OCI-LY1 (cell line): ENCODE data around the gene RBKS.

Source experiments
- H2AFZ ChIP-seq: fragments of 200-600 bp; sonication (generic), shearing (Covaris generic); 2 replicates; pipeline ENCODE4 v1.6.0; 2014; ENCODE audit warnings: antibody characterized with exemption, mild to moderate bottlenecking, low read length
- H3F3A ChIP-seq: fragments of 200-600 bp; sonication (generic), shearing (Covaris generic); 2 replicates; pipeline ENCODE4 v1.6.0; 2014; ENCODE audit warnings: mild to moderate bottlenecking, antibody characterized with exemption, low read length, moderate library complexity; ENCODE audit not compliant: insufficient read depth
- H3K27ac ChIP-seq: fragments of 200-600 bp; sonication (generic); 2 replicates; pipeline ENCODE4 v1.5.1; 2014; ENCODE audit warnings: low read length, mixed run types, mild to moderate bottlenecking, low read depth; ENCODE audit not compliant: poor library complexity, severe bottlenecking
- H3K27me3 ChIP-seq: fragments of 200-600 bp; sonication (generic); 2 replicates; pipeline ENCODE4 v1.6.0; 2014; ENCODE audit warnings: antibody characterized with exemption, mild to moderate bottlenecking, low read length, moderate library complexity; ENCODE audit not compliant: insufficient read depth
- H3K36me3 ChIP-seq: fragments of 200-600 bp; sonication (generic); 2 replicates; pipeline ENCODE4 v1.6.1; 2014; ENCODE audit warnings: mild to moderate bottlenecking, antibody characterized with exemption, low read length, moderate library complexity, mixed read lengths; ENCODE audit not compliant: insufficient read depth
- H3K4me1 ChIP-seq: fragments of 200-600 bp; sonication (generic); 2 replicates; pipeline ENCODE4 v1.5.1; 2014; ENCODE audit warnings: mild to moderate bottlenecking, low read length, moderate library complexity; ENCODE audit not compliant: insufficient read depth, severe bottlenecking
- H3K4me2 ChIP-seq: fragments of 200-600 bp; sonication (generic), shearing (Covaris generic); 2 replicates; pipeline ENCODE4 v1.6.1; 2014; ENCODE audit warnings: low read length
- H3K4me3 ChIP-seq: fragments of 200-600 bp; sonication (generic); 2 replicates; pipeline ENCODE4 v1.5.1; 2014; ENCODE audit warnings: low read length, low read depth, mild to moderate bottlenecking, mixed read lengths; ENCODE audit not compliant: poor library complexity, severe bottlenecking
- H3K79me2 ChIP-seq: fragments of 200-600 bp; shearing (Covaris generic); 2 replicates; pipeline ENCODE4 v1.6.1; 2016; ENCODE audit warnings: mixed run types, low read length, mixed read lengths; ENCODE audit not compliant: insufficient read depth
- H3K9ac ChIP-seq: fragments of 200-600 bp; sonication (generic), shearing (Covaris generic); 2 replicates; pipeline ENCODE4 v1.6.1; 2014; ENCODE audit warnings: mild to moderate bottlenecking, low read length, mixed read lengths
- H3K9me2 ChIP-seq: fragments of 200-600 bp; sonication (generic), shearing (Covaris generic); 2 replicates; pipeline ENCODE4 v1.6.1; 2014; ENCODE audit warnings: low read depth, mild to moderate bottlenecking, low read length, mixed read lengths
- H3K9me3 ChIP-seq: fragments of 200-600 bp; shearing (Covaris generic); 2 replicates; pipeline ENCODE4 v1.6.1; 2014; ENCODE audit warnings: low read length, mixed read lengths
- H4K20me1 ChIP-seq: fragments of 200-600 bp; sonication (generic), shearing (Covaris generic); 2 replicates; pipeline ENCODE4 v1.6.0; 2016; ENCODE audit warnings: mild to moderate bottlenecking, low read length; ENCODE audit not compliant: insufficient read depth
- EZH2 ChIP-seq: fragments of 200-600 bp; sonication (generic), shearing (Covaris generic); IDR thresholded peaks from 2 replicates; pipeline ENCODE4 v1.8.0; 2017; ENCODE audit warnings: borderline replicate concordance, mixed run types, mild to moderate bottlenecking, antibody characterized with exemption, low read length, moderate library complexity, mixed read lengths
- TF ChIP-seq, protein P1 (sequence below): fragments of 200-600 bp; sonication (generic), shearing (Covaris generic); IDR thresholded peaks from 2 replicates; pipeline ENCODE4 v1.5.1; 2017; ENCODE audit warnings: mild to moderate bottlenecking, antibody characterized with exemption, low read length, moderate library complexity, mixed read lengths

The RBKS gene

DNA sequence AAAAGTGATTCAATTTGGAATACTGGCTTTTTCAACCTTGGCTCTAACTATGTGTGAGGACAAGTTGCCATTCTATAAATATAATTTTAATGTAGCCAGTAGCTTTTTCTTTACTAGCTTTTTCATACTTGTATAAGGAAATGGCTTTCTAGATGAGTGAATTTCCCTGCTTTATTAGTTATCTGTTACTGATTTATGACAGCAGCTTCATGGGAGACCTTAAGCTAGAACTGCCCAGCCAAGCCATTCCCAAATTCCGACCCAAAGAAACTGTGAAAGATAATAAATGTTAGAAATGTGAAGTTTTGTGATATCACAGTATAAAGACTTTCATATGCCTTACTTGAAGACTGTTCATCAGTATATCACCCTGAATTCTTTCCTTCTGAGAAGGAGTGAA, 32.7 kb upstream of the RBKS start:
- Histone ChIP-seq H3K9me3 (no peaks in the 10 kb centered on the region), H3K4me3 (no peak overlapping the region), H3K4me2 (no peak overlapping the region), H2AFZ (no peak overlapping the region), H3F3A (no peaks in the 10 kb centered on the region), H3K36me3 (no peaks in the 10 kb centered on the region), H3K9ac (no peak overlapping the region), H3K9me2 (no peaks in the 10 kb centered on the region), H3K4me1 (peaks cover 7% of the 10 kb centered on the region), H3K27me3 (no peaks in the 10 kb centered on the region), H3K79me2 (no peaks in the 10 kb centered on the region), H4K20me1 (no peaks in the 10 kb centered on the region), H3K27ac (no peak overlapping the region)
- TF ChIP-seq, protein P1, sequence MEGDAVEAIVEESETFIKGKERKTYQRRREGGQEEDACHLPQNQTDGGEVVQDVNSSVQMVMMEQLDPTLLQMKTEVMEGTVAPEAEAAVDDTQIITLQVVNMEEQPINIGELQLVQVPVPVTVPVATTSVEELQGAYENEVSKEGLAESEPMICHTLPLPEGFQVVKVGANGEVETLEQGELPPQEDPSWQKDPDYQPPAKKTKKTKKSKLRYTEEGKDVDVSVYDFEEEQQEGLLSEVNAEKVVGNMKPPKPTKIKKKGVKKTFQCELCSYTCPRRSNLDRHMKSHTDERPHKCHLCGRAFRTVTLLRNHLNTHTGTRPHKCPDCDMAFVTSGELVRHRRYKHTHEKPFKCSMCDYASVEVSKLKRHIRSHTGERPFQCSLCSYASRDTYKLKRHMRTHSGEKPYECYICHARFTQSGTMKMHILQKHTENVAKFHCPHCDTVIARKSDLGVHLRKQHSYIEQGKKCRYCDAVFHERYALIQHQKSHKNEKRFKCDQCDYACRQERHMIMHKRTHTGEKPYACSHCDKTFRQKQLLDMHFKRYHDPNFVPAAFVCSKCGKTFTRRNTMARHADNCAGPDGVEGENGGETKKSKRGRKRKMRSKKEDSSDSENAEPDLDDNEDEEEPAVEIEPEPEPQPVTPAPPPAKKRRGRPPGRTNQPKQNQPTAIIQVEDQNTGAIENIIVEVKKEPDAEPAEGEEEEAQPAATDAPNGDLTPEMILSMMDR, result no peak
- TF ChIP-seq EZH2, result no peak

DNA sequence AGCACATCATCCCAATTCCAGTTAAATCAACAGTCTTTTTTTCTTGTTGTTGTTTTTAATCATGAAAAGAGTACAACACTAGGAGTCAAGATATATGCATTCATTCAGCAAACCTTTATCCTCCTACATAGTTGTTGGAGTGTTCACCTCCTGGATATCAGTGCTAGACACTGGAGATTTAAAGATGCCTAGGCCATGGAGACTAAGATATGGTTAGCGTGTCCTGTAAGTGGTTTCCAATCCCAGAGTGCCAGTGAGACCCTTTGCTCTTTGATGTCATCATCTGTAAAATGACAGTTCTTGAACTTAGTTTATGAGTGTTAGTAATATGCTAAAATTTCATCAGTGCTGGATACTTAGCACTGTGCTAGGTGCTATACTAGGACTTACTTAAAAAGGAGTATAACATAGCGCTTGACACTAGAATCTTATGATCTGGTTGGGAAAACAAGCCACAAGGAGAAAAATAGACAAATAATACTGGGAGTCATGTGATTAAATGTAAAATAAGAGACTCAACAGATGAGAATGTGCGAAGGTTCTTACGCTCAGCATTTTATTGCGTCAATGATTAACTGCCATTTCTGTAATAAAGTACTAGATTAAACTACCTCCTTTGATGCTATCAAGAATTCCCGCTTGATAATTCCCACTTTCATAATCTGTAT, 31.8 kb upstream of the RBKS start:
- Histone ChIP-seq H3K4me3 (no peak overlapping the region), H3K27me3 (no peaks in the 10 kb centered on the region), H3K4me2 (no peak overlapping the region), H3F3A (no peaks in the 10 kb centered on the region), H2AFZ (no peak overlapping the region), H3K27ac (no peak overlapping the region), H3K79me2 (no peaks in the 10 kb centered on the region), H3K36me3 (no peaks in the 10 kb centered on the region), H3K9me3 (no peaks in the 10 kb centered on the region), H4K20me1 (no peaks in the 10 kb centered on the region), H3K4me1 (peaks cover 7% of the 10 kb centered on the region), H3K9ac (no peak overlapping the region), H3K9me2 (no peaks in the 10 kb centered on the region)
- TF ChIP-seq, protein P1, result no peak
- TF ChIP-seq EZH2, result no peak

DNA sequence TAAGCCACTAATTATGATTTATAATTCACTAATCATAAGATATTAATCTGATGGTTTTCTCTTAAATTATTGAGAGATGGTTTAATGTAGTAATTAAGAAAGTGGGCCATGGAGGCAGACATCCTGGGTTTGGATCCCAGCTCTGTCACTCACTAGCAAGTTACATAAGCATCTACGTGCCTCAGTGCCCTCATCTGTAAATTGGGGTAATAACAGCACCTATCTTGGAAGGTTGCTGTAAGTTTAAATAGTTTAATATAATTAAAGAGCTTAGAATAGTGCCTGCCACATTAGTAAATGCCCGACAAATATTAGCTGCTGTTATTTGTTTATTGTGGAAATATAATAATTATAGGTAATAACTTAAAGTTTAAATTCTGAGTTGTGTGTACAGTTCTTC, 31.2 kb upstream of the RBKS start:
- Histone ChIP-seq H4K20me1 (no peaks in the 10 kb centered on the region), H3F3A (no peaks in the 10 kb centered on the region), H3K4me2 (no peak overlapping the region), H3K9me2 (no peaks in the 10 kb centered on the region), H2AFZ (no peak overlapping the region), H3K27ac (no peak overlapping the region), H3K9me3 (no peaks in the 10 kb centered on the region), H3K4me3 (no peak overlapping the region), H3K79me2 (no peaks in the 10 kb centered on the region), H3K4me1 (peaks cover 7% of the 10 kb centered on the region), H3K27me3 (no peaks in the 10 kb centered on the region), H3K9ac (no peak overlapping the region), H3K36me3 (no peaks in the 10 kb centered on the region)
- TF ChIP-seq, protein P1, result no peak
- no peak for TF ChIP-seq EZH2
